ENCODE data around the gene OR1E2.

DNA sequence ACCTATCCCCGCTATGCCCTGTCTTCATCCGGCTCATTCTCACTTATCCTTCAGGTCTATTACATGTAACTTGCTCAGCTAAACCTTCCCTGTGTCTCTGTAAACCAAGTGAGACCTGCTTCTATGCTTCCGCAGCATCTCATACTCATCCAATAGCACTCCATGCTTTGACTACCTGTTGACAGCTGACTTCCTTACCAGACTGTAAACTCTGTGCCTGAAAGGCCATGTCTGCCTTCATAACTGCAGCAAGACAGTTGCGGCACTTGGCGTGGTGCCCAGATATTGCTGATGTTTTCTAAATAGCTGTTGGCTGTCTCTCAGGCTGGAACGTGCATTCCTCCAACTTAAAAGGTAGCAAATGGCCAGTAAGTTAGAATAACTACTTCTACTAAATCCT lies 33.6 kb downstream of the OR1E2 start:
- no peak for TF ChIP-seq POLR2AphosphoS5 (IDR thresholded peaks at IDR 0.05; ENCODE audit: low read length)
- TF ChIP-seq NFIC (IDR thresholded peaks at IDR 0.05; ENCODE audit: low read depth, low read length): no peak
- TF ChIP-seq, protein P1, sequence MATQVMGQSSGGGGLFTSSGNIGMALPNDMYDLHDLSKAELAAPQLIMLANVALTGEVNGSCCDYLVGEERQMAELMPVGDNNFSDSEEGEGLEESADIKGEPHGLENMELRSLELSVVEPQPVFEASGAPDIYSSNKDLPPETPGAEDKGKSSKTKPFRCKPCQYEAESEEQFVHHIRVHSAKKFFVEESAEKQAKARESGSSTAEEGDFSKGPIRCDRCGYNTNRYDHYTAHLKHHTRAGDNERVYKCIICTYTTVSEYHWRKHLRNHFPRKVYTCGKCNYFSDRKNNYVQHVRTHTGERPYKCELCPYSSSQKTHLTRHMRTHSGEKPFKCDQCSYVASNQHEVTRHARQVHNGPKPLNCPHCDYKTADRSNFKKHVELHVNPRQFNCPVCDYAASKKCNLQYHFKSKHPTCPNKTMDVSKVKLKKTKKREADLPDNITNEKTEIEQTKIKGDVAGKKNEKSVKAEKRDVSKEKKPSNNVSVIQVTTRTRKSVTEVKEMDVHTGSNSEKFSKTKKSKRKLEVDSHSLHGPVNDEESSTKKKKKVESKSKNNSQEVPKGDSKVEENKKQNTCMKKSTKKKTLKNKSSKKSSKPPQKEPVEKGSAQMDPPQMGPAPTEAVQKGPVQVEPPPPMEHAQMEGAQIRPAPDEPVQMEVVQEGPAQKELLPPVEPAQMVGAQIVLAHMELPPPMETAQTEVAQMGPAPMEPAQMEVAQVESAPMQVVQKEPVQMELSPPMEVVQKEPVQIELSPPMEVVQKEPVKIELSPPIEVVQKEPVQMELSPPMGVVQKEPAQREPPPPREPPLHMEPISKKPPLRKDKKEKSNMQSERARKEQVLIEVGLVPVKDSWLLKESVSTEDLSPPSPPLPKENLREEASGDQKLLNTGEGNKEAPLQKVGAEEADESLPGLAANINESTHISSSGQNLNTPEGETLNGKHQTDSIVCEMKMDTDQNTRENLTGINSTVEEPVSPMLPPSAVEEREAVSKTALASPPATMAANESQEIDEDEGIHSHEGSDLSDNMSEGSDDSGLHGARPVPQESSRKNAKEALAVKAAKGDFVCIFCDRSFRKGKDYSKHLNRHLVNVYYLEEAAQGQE (IDR thresholded peaks at IDR 0.05; ENCODE audit: low read depth, low read length): no peak
- no peak for TF ChIP-seq CBX5 (IDR thresholded peaks at IDR 0.05; ENCODE audit: low read depth)
- no peak for TF ChIP-seq PAX5 (IDR thresholded peaks at IDR 0.05; ENCODE audit: borderline replicate concordance, low read depth, low read length)
- TF ChIP-seq, protein P2, sequence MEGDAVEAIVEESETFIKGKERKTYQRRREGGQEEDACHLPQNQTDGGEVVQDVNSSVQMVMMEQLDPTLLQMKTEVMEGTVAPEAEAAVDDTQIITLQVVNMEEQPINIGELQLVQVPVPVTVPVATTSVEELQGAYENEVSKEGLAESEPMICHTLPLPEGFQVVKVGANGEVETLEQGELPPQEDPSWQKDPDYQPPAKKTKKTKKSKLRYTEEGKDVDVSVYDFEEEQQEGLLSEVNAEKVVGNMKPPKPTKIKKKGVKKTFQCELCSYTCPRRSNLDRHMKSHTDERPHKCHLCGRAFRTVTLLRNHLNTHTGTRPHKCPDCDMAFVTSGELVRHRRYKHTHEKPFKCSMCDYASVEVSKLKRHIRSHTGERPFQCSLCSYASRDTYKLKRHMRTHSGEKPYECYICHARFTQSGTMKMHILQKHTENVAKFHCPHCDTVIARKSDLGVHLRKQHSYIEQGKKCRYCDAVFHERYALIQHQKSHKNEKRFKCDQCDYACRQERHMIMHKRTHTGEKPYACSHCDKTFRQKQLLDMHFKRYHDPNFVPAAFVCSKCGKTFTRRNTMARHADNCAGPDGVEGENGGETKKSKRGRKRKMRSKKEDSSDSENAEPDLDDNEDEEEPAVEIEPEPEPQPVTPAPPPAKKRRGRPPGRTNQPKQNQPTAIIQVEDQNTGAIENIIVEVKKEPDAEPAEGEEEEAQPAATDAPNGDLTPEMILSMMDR (IDR thresholded peaks at IDR 0.05 in 2 of 3, conservative IDR thresholded peaks at IDR 0.05 in 1 of 3; ENCODE audit: control insufficient read depth in 2 of 3, extremely low read depth in 1 of 3, insufficient read depth in 1 of 3, low read depth in 3 of 3, low read length in 3 of 3): no peak
- no peak for TF ChIP-seq FOXM1 (IDR thresholded peaks at IDR 0.05; ENCODE audit: low read depth, low read length)
- no peak for TF ChIP-seq GABPA (IDR thresholded peaks at IDR 0.05; ENCODE audit: low read depth)
